Activated CD8-positive, alpha-beta memory T cell treated with anti-CD3 and anti-CD28 coated beads, Interleukin-2, amount 10 ng/mL, durations not matched to agents 7 days and 5 days (primary cell): ENCODE results near the gene HPSE2. TPM values are rescaled to one million over a fixed set of nuclear protein-coding genes. Genes with fewer than 3 reads are reported as not detected.

Experiments
- ATAC-seq: fragments of 150-1000 bp; cut with Tn5 transposase; one replicate; pipeline ENCODE4 v1.10.0; 2021; ENCODE audit warnings: moderate library complexity
- CTCF ChIA-PET: fragments of 350-600 bp; sonication (Branson Sonifier 250); formaldehyde crosslinking; loops from one replicate; lab custom pipeline; 2021; ENCODE audit warnings: antibody characterized with exemption; lab: Charles Lee
- DNase-seq: peaks from one replicate; pipeline ENCODE4 v3.0.0-alpha.2; 2020
- H3K27ac Mint-ChIP-seq: one replicate; pipeline ENCODE4 v1.8.0; 2021; ENCODE audit warnings: mild to moderate bottlenecking, mixed read lengths
- H3K27me3 Mint-ChIP-seq: one replicate; pipeline ENCODE4 v1.8.0; 2021; ENCODE audit warnings: mixed read lengths
- H3K36me3 Mint-ChIP-seq: one replicate; pipeline ENCODE4 v1.8.0; 2021; ENCODE audit warnings: mild to moderate bottlenecking, mixed read lengths
- H3K4me1 Mint-ChIP-seq: one replicate; pipeline ENCODE4 v1.8.0; 2021; ENCODE audit warnings: mixed read lengths
- H3K4me3 Mint-ChIP-seq: one replicate; pipeline ENCODE4 v1.8.0; 2021; ENCODE audit warnings: mild to moderate bottlenecking, moderate library complexity, mixed read lengths
- H3K9me3 Mint-ChIP-seq: one replicate; pipeline ENCODE4 v1.8.0; 2022; ENCODE audit warnings: low read depth, mixed read lengths
- total RNA-seq, 2 experiments: library from RNA; stranded (reverse); gene quantifications; one replicate each; pipeline ENCODE4 v1.2.3, GENCODE V29; 2021

Gene HPSE2
- total RNA-seq, 2 experiments from 2014 or later = not detected

DNA sequence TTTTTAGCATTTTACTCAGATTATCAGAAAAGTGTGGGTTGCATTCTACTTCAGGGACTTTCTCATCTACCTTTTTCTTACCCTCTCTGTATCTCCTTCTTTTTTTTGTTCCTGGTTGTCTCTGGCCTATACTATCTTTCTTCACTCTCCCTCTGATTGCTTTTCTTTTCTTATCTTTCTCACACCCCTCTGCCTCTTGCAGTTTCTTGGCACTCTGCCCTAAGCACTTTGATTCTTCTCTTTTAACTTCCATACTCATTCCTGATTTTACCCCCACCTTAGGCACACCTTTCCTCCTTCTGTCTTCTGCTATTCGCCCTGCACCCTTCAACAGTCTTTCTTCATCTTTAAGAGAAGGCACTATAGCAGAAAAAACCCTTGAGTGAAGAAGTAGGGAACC lies 696.1 kb downstream of the HPSE2 start:
- DNase-seq = no peak
- Mint-ChIP-seq H3K27me3 (peaks cover 3% of the 10 kb centered on the region), H3K9me3 (no peaks in the 10 kb centered on the region), H3K4me1 (no peaks in the 10 kb centered on the region), H3K36me3 (no peaks in the 10 kb centered on the region), H3K27ac (no peak overlapping the region), H3K4me3 (no peak overlapping the region)
- CTCF ChIA-PET = no interaction called here
- no peak for ATAC-seq

DNA sequence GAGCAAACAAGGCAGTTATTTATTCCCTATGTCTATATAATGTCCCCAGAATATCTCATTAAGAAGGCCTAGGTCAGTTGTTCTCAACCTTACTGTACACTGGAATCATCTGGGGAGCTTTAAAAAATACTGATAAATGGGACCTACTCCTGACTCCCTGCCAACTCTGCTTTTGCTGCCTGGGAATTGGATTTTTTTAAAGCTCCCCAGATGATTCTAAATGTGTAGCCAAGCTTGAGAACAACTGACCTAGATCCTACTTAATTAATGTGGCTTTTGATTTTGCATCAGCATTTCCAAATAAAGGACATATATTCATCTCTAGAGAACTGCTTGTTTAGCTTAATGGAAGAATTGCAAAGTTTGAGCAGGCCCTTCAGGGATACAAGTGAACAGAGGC lies 697.2 kb downstream of the HPSE2 start:
- no peak for ATAC-seq
- Mint-ChIP-seq H3K27ac (no peak overlapping the region), H3K4me1 (no peaks in the 10 kb centered on the region), H3K36me3 (no peaks in the 10 kb centered on the region), H3K9me3 (no peaks in the 10 kb centered on the region), H3K27me3 (peaks cover 3% of the 10 kb centered on the region), H3K4me3 (no peak overlapping the region)
- CTCF ChIA-PET = no interaction called here
- DNase-seq = no peak

DNA sequence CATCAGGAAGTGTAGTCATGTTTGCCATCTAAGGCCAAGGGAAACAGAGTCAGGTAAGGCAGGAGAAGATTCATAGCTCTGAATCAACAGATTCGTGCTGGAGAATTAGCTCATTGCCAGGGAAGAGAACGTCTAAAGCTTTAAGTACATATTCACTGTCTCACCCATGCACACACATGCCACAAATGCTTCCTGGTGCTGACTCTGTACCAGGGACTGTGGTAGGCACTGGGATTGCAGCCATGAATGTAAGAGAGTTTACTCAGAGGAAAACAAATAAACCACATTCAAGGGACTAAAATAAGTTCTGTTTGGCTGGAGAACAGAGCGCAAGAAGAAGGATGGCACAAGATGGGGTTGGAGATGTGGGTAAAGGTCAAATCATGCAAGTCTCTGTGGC lies 699.1 kb downstream of the HPSE2 start:
- CTCF ChIA-PET = no interaction called here
- DNase-seq (no peak), ATAC-seq (no peak)
- Mint-ChIP-seq H3K9me3 (no peaks in the 10 kb centered on the region), H3K4me1 (no peaks in the 10 kb centered on the region), H3K36me3 (no peaks in the 10 kb centered on the region), H3K4me3 (no peak overlapping the region), H3K27me3 (peaks cover 3% of the 10 kb centered on the region), H3K27ac (no peak overlapping the region)

DNA sequence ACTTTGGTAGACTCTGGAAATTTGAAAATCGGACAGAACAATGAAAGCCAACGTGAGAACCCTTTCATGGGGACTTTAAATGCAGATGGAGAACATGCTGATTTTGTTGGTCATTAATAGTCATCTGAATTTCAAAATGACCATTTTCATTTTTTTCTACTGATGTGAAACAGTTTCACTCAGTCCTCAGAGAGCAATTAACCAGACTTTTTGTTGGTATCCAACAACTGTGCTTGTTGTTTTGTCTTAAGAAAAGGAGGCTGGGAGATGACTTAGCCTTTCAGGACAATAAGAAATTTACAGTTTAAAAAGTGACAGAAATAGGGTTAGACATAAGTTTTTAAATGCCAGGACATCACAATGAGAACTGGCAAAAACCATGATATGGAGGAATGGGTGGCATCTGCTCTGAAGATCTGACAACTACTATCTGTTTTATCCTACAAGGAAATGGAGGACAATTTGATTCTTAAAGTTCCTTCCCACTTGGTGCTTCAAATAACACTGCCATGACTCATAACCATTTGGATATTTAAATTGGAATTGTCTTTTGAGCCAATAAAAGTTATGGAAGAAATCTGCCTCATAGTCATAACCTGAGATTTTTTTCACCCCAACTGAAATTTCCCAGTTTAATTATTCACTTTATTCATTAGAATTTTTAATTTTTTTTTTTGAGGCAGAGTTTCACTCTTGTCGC lies 701.8 kb downstream of the HPSE2 start:
- CTCF ChIA-PET = interaction anchor here (1.6 kb wide), 1 partner anchor 24 kb away, joined by 3 read pairs; no protein-coding TSS in a partner anchor
- no peaks in the 10 kb centered on the region for H3K9me3 Mint-ChIP-seq
- no peaks in the 10 kb centered on the region for H3K4me1 Mint-ChIP-seq
- ATAC-seq (no peak), DNase-seq (no peak)
- no peak overlapping the region for H3K27ac Mint-ChIP-seq
- peaks cover under 1% of the 10 kb centered on the region for H3K27me3 Mint-ChIP-seq
- H3K4me3 Mint-ChIP-seq = no peak overlapping the region
- no peaks in the 10 kb centered on the region for H3K36me3 Mint-ChIP-seq

DNA sequence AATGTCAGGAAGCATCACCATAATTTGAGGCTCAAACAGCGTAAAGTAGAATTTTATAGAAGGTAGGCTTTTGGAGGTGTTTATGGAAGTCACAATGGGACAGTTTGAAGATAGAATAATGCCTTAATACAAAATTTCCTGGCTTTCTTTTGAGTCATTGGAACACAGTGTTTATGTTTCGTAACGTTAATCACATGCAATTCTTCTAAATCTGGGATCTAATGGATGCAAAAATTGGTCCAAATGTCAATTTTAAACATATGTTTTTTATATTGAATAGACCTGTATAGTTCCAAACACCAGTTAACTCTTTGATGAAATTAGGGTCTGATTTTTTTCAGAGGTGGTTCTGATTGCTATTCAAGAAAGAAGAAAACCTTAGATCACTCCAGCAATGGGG lies 702.4 kb downstream of the HPSE2 start:
- no peaks in the 10 kb centered on the region for H3K4me1 Mint-ChIP-seq
- H3K27ac Mint-ChIP-seq = no peak overlapping the region
- no peaks in the 10 kb centered on the region for H3K36me3 Mint-ChIP-seq
- no peaks in the 10 kb centered on the region for H3K9me3 Mint-ChIP-seq
- DNase-seq = no peak
- CTCF ChIA-PET = interaction anchor here (0.7 kb wide), 1 partner anchor 29 kb away, joined by 3 read pairs; no protein-coding TSS in a partner anchor
- peaks cover 3% of the 10 kb centered on the region for H3K27me3 Mint-ChIP-seq
- no peak for ATAC-seq
- no peak overlapping the region for H3K4me3 Mint-ChIP-seq

DNA sequence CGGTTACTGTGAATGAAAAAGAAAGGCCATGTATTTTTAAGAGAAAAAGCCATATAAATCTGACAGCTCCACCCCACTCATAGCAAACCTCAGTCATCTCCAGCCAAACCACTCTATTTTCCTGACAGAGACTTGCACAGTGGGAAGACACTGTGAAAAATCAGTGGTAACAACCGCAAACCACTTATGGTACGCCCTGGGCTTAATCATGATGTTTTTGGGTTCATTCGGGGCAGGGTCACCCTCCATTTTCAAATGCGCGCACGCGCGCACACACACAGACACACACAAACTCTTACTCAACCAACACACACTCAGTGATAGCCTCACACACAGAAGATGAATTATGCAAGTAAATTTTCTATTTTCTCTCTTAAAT lies 706.9 kb downstream of the HPSE2 start:
- Mint-ChIP-seq H3K9me3 (no peaks in the 10 kb centered on the region), H3K36me3 (no peaks in the 10 kb centered on the region), H3K4me3 (no peak overlapping the region), H3K27ac (no peak overlapping the region), H3K4me1 (no peaks in the 10 kb centered on the region), H3K27me3 (peaks cover 3% of the 10 kb centered on the region)
- DNase-seq = no peak
- CTCF ChIA-PET = no interaction called here
- no peak for ATAC-seq

DNA sequence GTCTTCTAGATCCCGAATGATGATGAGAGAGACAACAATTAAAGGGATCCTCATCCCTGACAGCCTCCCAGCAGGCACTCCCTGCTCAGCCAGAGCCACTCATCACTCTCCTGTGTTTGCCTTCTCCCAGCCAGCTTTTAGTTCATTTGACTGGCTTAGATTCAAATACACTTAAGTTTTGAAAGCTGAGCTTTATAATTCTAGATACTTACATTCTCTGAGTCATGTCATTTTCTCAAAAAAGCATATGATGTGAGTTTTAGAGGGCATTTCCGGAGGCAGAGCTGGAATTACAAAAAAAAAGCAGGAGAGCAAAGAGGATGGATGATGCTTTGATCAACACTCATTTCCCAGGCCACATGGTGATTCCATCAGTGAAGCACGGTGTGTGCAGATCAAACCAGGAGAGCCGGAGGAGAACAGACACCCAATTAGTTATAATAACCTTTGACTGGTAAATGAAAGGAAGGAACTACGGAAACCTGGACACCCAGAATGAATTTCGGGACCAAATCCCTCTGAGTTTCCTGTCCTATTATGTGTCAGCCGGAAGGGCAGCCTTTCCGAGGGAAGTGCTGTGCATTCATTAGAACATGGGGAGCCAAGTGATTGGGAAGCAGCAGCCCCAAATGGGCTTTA lies 707.4 kb downstream of the HPSE2 start:
- Mint-ChIP-seq H3K27me3 (peaks cover 3% of the 10 kb centered on the region), H3K4me1 (no peaks in the 10 kb centered on the region), H3K4me3 (no peak overlapping the region), H3K36me3 (no peaks in the 10 kb centered on the region), H3K9me3 (no peaks in the 10 kb centered on the region), H3K27ac (no peak overlapping the region)
- CTCF ChIA-PET = no interaction called here
- no peak for DNase-seq
- ATAC-seq = no peak

DNA sequence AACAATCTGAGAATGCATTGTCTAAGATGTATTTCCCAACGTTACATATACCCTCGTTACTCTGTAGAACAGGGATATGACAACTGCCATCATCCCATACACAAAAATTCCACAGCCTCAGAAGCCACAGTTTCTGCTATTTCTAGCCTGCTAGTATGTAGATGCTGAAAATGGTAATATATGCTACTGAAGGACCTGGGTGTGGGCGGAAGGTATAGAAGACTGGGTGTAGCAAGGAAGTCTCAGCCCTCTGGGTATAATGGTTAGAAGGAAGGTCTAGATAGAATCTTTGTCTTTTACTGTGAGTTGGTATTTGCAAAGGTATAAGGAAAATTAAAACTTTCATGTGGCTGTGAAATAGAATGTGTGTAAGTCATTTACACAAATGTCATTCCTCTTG lies 709.7 kb downstream of the HPSE2 start:
- Mint-ChIP-seq H3K4me3 (no peak overlapping the region), H3K27me3 (peaks cover 3% of the 10 kb centered on the region), H3K36me3 (no peaks in the 10 kb centered on the region), H3K4me1 (no peaks in the 10 kb centered on the region), H3K9me3 (no peaks in the 10 kb centered on the region), H3K27ac (no peak overlapping the region)
- DNase-seq (no peak), ATAC-seq (no peak)
- CTCF ChIA-PET = no interaction called here

DNA sequence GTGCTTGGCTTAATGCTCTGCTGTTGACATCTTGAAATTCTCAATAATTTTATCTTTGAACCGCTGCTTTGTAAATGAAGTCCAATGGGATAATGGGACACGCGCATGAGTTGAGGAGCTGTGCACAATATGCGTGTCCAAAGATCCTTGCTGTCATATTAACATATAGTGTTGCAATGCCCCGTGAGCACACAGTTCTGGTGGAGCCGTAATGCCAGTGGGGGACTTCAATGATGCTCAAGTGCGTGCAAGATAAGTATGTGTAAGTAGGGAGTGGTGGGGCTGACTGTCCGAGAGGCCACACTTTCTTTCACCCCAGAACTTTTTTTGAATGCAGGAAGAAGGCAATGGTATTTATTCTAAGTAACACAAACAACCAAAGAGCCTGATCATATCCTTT lies 711.5 kb downstream of the HPSE2 start:
- no peak for DNase-seq
- H3K27me3 Mint-ChIP-seq = peaks cover 3% of the 10 kb centered on the region
- CTCF ChIA-PET = no interaction called here
- ATAC-seq = no peak
- no peak overlapping the region for H3K4me3 Mint-ChIP-seq
- no peaks in the 10 kb centered on the region for H3K4me1 Mint-ChIP-seq
- H3K9me3 Mint-ChIP-seq = no peaks in the 10 kb centered on the region
- no peak overlapping the region for H3K27ac Mint-ChIP-seq
- no peaks in the 10 kb centered on the region for H3K36me3 Mint-ChIP-seq

DNA sequence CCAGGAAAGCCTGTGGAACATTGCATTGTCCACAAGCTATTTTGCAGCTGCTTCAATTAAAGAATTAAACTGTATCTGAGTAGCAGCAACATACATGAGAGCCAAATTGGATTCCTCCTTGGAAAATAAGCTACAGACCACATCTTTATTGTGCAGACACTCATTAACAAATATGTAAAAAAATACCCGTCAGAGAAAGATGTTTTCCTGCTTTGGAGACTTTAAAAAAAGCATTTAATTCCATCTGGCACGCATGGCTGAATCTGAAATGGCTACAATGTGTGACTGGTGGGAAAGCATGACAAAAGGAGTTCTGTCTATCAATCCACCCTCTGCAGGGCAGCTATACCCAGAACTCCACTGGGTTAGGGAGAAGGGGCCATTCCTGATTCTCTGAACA lies 715.8 kb downstream of the HPSE2 start:
- Mint-ChIP-seq H3K27me3 (peaks cover 15% of the 10 kb centered on the region), H3K4me3 (no peak overlapping the region), H3K27ac (no peak overlapping the region), H3K9me3 (no peaks in the 10 kb centered on the region), H3K36me3 (no peaks in the 10 kb centered on the region), H3K4me1 (no peaks in the 10 kb centered on the region)
- DNase-seq (no peak), ATAC-seq (no peak)
- CTCF ChIA-PET = no interaction called here

DNA sequence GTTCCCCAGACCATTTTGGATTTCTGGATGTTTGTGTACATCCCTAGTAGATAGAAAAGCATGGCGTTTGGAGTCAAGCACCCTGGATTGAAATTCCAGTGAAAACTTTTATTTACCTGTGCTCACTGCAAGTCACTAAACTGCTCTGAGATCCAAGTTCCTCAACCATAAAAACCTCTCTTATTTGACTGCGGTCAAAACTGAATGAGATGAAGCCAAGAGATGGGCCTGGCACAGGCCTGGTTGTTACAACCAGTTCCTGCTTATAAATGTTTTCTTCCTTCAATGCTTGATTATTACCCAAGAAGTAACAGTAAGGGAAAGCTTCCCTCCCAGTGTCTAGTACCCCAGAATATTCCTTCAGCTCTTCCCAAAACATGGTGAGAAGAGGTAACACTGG lies 718.0 kb downstream of the HPSE2 start:
- no peak for ATAC-seq

DNA sequence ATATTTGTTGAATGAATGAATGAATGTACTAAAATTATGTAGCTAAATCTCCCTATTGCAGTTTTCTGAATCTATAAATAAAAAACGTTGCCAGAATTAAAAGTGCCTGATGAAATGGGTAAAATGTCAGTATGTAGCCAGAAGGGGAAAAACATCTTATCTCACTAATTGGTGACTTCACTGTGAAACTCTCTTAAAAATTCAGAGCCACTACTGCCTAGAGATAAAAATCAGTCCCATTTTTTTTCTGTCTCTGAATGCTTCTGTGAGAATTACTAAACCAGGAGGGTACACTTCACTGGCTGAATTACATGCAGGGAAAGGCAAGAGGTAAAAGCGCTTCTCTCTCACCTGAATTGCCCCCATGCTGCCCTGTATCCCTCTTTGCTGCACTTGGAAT lies 719.3 kb downstream of the HPSE2 start:
- Mint-ChIP-seq H3K27me3 (peaks cover 20% of the 10 kb centered on the region), H3K36me3 (no peaks in the 10 kb centered on the region), H3K4me3 (no peak overlapping the region), H3K9me3 (no peaks in the 10 kb centered on the region), H3K27ac (no peak overlapping the region), H3K4me1 (no peaks in the 10 kb centered on the region)
- DNase-seq = no peak
- CTCF ChIA-PET = no interaction called here
- no peak for ATAC-seq

More for the DNA sequence above, 718.0 kb downstream of the HPSE2 start:
- no peaks in the 10 kb centered on the region for H3K9me3 Mint-ChIP-seq
- no peak for DNase-seq
- no peak overlapping the region for H3K4me3 Mint-ChIP-seq
- H3K27me3 Mint-ChIP-seq = peaks cover 20% of the 10 kb centered on the region
- CTCF ChIA-PET = no interaction called here
- no peaks in the 10 kb centered on the region for H3K36me3 Mint-ChIP-seq
- no peak overlapping the region for H3K27ac Mint-ChIP-seq
- no peaks in the 10 kb centered on the region for H3K4me1 Mint-ChIP-seq

DNA sequence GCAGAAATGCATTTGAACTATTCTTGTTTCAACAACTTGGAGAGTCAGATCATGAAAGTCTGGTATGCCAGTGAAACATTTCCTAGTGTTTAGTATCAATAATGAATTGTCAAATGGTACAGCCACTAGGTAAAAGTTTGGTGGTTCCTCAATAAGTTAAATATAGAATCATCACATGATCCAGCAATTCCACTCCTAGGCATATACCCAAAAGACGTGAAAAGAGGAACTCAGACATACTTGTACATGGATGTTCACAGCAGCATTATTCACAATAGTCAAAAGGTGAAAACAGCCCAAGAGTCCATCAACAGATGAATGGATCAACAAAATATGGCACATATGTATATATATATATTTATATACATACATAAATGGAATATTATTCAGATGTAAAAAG lies 721.9 kb downstream of the HPSE2 start:
- no peak for DNase-seq
- H3K4me1 Mint-ChIP-seq = no peaks in the 10 kb centered on the region
- H3K27ac Mint-ChIP-seq = no peak overlapping the region
- no peaks in the 10 kb centered on the region for H3K9me3 Mint-ChIP-seq
- no peak overlapping the region for H3K4me3 Mint-ChIP-seq
- peaks cover 19% of the 10 kb centered on the region for H3K27me3 Mint-ChIP-seq
- no peaks in the 10 kb centered on the region for H3K36me3 Mint-ChIP-seq
- no peak for ATAC-seq
- CTCF ChIA-PET = no interaction called here

DNA sequence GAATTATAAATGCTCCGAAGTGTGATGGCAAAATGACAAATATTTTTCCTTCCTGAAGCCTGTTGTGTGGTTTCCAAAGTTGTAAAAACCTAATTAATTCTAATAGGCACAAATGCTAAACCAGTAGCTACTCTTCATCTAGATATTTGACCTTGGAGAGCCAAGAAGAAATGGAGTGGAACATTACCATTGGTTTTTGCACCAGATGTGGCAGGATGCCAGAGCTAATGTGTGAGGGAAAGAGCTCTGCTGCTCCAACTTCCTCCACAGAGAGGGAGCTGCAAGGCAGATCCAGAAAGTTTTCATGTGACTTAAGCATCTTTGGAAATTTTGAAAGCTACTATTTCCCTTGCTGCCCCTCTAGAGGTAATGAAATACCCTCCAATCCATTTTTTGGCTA lies 723.8 kb downstream of the HPSE2 start:
- CTCF ChIA-PET = no interaction called here
- no peaks in the 10 kb centered on the region for H3K36me3 Mint-ChIP-seq
- H3K4me1 Mint-ChIP-seq = no peaks in the 10 kb centered on the region
- DNase-seq (no peak), ATAC-seq (no peak)
- peaks cover 17% of the 10 kb centered on the region for H3K27me3 Mint-ChIP-seq
- no peaks in the 10 kb centered on the region for H3K9me3 Mint-ChIP-seq
- no peak overlapping the region for H3K4me3 Mint-ChIP-seq
- no peak overlapping the region for H3K27ac Mint-ChIP-seq
